Kidney (tissue), 14 donors: ENCODE measurements around the gene HNMT. TPM values are rescaled to one million over a fixed set of nuclear protein-coding genes. Genes with fewer than 3 reads are reported as not detected.

ENCODE experiments used
- DNase-seq, 5 donors: peaks; one replicate each; pipeline ENCODE4 v3.0.0-alpha.2; 2013 to 2020
- FAIRE-seq: peaks from 2 replicates; lab custom pipeline; 2012; peaks lifted over from hg19 to GRCh38; lab: Jason Lieb, UNC
- H3K27ac ChIP-seq, 2 donors: one replicate each; pipeline ENCODE4 v1.7.0; 2013; ENCODE audit warnings: low read depth in 2 of 2, low read length in 2 of 2, inconsistent platforms in 1 of 2
- H3K27me3 ChIP-seq: one replicate; pipeline ENCODE4 v1.7.1; 2013; ENCODE audit warnings: low read length, inconsistent platforms; ENCODE audit not compliant: control insufficient read depth, insufficient read depth
- H3K36me3 ChIP-seq, 3 donors: one replicate each; pipeline versions ENCODE4 v1.7.0 to v1.7.1; 2013; ENCODE audit warnings: low read length in 3 of 3, control low read depth in 1 of 3, inconsistent platforms in 1 of 3; ENCODE audit not compliant: insufficient read depth in 3 of 3, control insufficient read depth in 2 of 3
- H3K4me1 ChIP-seq, 3 donors: one replicate each; pipeline versions ENCODE4 v1.7.0 to v1.7.1; 2013; ENCODE audit warnings: low read length in 3 of 3, inconsistent platforms in 1 of 3, low read depth in 1 of 3; ENCODE audit not compliant: control insufficient read depth in 2 of 3, insufficient read depth in 2 of 3
- H3K4me3 ChIP-seq, 3 donors: one replicate each; pipeline versions ENCODE4 v1.7.0 to v1.8.1; 2013; ENCODE audit warnings: low read length in 3 of 3, control low read depth in 1 of 3, inconsistent platforms in 1 of 3
- H3K9ac ChIP-seq, 3 donors: one replicate each; pipeline versions ENCODE4 v1.7.0 to v1.7.1; 2013; ENCODE audit warnings: low read length in 3 of 3, control low read depth in 1 of 3, inconsistent platforms in 1 of 3
- H3K9me3 ChIP-seq, 3 donors: one replicate each; pipeline versions ENCODE4 v1.7.0 to v1.7.1; 2013; ENCODE audit warnings: low read length in 3 of 3, control low read depth in 1 of 3, inconsistent platforms in 1 of 3; ENCODE audit not compliant: control insufficient read depth in 2 of 3, insufficient read depth in 1 of 3
- CTCF ChIP-seq: IDR thresholded peaks from 3 replicates; pipeline ENCODE4 v1.5.1; 2012; ENCODE audit warnings: mild to moderate bottlenecking, moderate library complexity, borderline replicate concordance; ENCODE audit not compliant: insufficient read depth; ENCODE audit errors: extremely low read depth
- intact Hi-C: fragments of 100-400 bp; cut with DNase I; formaldehyde crosslinking; loops from one replicate; pipeline ENCODE4 v1.11.1; 2022
- polyA plus RNA-seq: library from polyadenylated mRNA; stranded (reverse); fragments of 350-450 nt; fragmentation: Illumina TruSeq; extraction: RNeasy Lipid Tissue Mini Kit (QIAGEN cat#74804); gene quantifications from one replicate; pipeline ENCODE4 v1.2.3, GENCODE V29; 2014; ENCODE audit warnings: low read depth, low replicate concordance; ENCODE audit not compliant: insufficient read depth
- total RNA-seq: library from RNA; stranded (reverse); fragmentation: NEBNext Ultra II Directional; extraction: Animal tissue kit (Norgen Biotek cat#: 25700); gene quantifications from one replicate; pipeline ENCODE4 v1.2.1, GENCODE V29; 2021
- donor health status: control.
- donor health status: control.
- donor health status: control.
- donor health status: control.
- donor health status: control.
- donor health status: DM: yes; HTN: yes; CAD: no.
- donor health status: Normal renal cell carcinoma (clear cell type).

HNMT gene
- total and polyA plus RNA-seq, 2 donors from 2014 or later: 61.6 to 69.2 TPM

GRCh38 chr2:137963535-137964065 lies 673 bp upstream of the HNMT start:
- FAIRE-seq (no peak), DNase-seq (no peak)
- peak overlapping the region; percentile 90 to 97 (median 92) for H3K4me3 ChIP-seq
- no peak for TF ChIP-seq CTCF
- H3K36me3 ChIP-seq: no peaks in the 10 kb centered on the region
- H3K9me3 ChIP-seq: no peaks in the 10 kb centered on the region
- peak overlapping the region; percentile 91 to 98 for H3K27ac ChIP-seq
- H3K9ac ChIP-seq: peak overlapping the region; percentile 63 to 88 (median 85)
- intact Hi-C loops: no loop called here
- no peaks in the 10 kb centered on the region for H3K27me3 ChIP-seq
- peaks cover 0 to 13% (median 5%) of the 10 kb centered on the region in 3 donors for H3K4me1 ChIP-seq

DNA sequence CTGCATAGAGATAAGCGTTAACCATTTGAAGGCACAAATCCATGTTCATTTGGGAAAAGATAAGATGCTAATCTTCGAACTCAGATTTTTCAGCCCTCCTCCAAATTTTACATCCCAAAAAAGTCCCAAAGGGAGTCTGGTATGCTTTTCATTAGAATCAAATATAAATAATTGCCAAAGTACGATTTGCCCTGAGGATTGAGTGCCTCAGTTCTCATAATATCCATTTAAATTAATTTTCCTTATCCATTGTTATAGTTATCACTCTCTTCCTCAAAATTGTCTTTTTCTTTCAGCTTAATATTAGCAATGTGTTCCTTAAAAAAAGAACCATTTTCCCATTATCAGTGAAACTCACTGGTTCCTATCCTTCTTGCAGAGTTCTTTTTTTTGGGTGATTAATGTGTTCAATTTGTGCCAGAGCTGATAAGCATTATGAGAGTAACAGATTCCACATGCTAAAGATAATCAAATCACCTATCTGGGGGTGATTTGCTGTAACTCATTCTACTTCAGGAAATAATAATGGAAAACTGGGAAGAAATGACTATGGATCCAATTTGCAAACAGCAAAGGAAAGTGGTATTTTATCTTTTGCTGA lies 686 bp downstream of the HNMT start:
- no peaks in the 10 kb centered on the region for H3K36me3 ChIP-seq
- DNase-seq (no peak), FAIRE-seq (no peak)
- H3K27ac ChIP-seq: peak overlapping the region; percentile 91 to 98
- H3K27me3 ChIP-seq: no peaks in the 10 kb centered on the region
- peak overlapping the region; percentile 90 to 97 (median 92) for H3K4me3 ChIP-seq
- H3K9me3 ChIP-seq: no peaks in the 10 kb centered on the region
- intact Hi-C loops: no loop called here
- peaks cover 0 to 20% (median 5%) of the 10 kb centered on the region in 3 donors for H3K4me1 ChIP-seq
- peak overlapping the region; percentile 85 to 99 (median 88) for H3K9ac ChIP-seq
- TF ChIP-seq CTCF: no peak

- TF ChIP-seq CTCF: no peak
- no peaks in the 10 kb centered on the region for H3K27me3 ChIP-seq
- H3K36me3 ChIP-seq: no peaks in the 10 kb centered on the region
- no peak for DNase-seq
- peaks cover 0 to 20% (median 5%) of the 10 kb centered on the region in 3 donors for H3K4me1 ChIP-seq
- no peaks in the 10 kb centered on the region for H3K9me3 ChIP-seq
- peak overlapping the region in 2 of 3 donors; percentile 24 to 44 for H3K9ac ChIP-seq
- H3K27ac ChIP-seq: peak overlapping the region in 1 of 2 donors; percentile 20
- peak overlapping the region; percentile 18 to 97 (median 46) for H3K4me3 ChIP-seq
- intact Hi-C loops: no loop called here
- FAIRE-seq: no peak
Measured at GRCh38 chr2:137966043-137966442, 1.8 kb downstream of the HNMT start.
